ENCODE data around the gene ARHGEF2. TPM values are rescaled to one million over a fixed set of nuclear protein-coding genes. Genes with fewer than 3 reads are reported as not detected.
A peak's percentile ranks its signal among the peaks of the same experiment; 100 is the strongest.

Gene ARHGEF2
- total and polyA plus RNA-seq, 7 donors = 25.8 to 83.9 (median 42.8) TPM

DNA sequence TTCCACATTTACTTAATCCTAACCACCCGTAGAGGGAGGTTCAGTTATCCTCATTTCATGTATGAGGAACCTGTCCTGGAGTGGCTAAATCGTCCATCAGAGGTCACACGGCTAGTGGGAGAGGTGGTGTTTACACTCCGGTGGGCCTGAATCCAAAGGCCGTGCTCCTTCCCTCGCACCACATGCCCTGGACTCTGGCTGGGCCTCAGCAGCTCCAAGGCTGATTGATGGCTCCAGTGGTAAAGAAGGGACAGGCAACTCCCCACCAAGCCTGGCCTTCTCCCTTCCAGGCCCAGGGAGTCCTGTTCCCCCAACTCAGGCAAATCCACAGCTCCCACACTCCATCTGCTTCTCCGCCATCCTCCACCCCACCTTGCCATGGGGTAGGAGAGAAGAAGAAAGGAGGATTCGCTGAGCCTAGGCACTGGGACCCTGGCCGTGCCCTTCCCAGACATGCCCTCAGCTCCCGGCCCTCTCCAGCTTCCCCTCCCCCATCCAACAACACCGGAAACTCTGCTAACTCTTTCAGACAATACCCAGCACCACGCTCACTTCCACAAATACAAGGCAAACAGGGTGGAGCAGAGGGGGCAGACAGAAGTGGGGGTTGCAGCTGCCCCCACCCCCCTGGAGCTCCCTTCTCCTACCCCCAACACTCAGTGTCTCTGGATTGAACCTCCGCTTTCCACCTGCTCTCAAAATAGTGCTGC is 10.9 kb downstream of the ARHGEF2 start:
- TF ChIP-seq, protein P1, sequence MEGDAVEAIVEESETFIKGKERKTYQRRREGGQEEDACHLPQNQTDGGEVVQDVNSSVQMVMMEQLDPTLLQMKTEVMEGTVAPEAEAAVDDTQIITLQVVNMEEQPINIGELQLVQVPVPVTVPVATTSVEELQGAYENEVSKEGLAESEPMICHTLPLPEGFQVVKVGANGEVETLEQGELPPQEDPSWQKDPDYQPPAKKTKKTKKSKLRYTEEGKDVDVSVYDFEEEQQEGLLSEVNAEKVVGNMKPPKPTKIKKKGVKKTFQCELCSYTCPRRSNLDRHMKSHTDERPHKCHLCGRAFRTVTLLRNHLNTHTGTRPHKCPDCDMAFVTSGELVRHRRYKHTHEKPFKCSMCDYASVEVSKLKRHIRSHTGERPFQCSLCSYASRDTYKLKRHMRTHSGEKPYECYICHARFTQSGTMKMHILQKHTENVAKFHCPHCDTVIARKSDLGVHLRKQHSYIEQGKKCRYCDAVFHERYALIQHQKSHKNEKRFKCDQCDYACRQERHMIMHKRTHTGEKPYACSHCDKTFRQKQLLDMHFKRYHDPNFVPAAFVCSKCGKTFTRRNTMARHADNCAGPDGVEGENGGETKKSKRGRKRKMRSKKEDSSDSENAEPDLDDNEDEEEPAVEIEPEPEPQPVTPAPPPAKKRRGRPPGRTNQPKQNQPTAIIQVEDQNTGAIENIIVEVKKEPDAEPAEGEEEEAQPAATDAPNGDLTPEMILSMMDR (IDR thresholded peaks at IDR 0.05) = no peak
- TF ChIP-seq EP300 (IDR thresholded peaks at IDR 0.05) = no peak
- TF ChIP-seq POLR2AphosphoS5 (IDR thresholded peaks at IDR 0.05) = no peak
- TF ChIP-seq POLR2A (IDR thresholded peaks at IDR 0.05) = no peak
- DNase-seq = no peak
- no peaks in the 10 kb centered on the region for H3K27me3 ChIP-seq
- WGBS, 2 donors = 47 to 69% methylated on average over 13 of the region's 13 CpGs
- H3K36me3 ChIP-seq = peaks cover 27 to 53% (median 40%) of the 10 kb centered on the region in 4 donors
- peak overlapping the region; percentile 63 to 72 (median 64) for H3K27ac ChIP-seq
- intact Hi-C loops (cut with DNase I) = no loop called here
- H3K4me3 ChIP-seq = no peak overlapping the region
- no peaks in the 10 kb centered on the region for H3K9me3 ChIP-seq
- peaks cover 0 to 66% (median 57%) of the 10 kb centered on the region in 4 donors for H3K4me1 ChIP-seq

- WGBS, 2 donors = 35 to 52% methylated on average over 7 of the region's 7 CpGs
- intact Hi-C loops (cut with DNase I) = no loop called here
- peaks cover 0 to 66% (median 51%) of the 10 kb centered on the region in 4 donors for H3K4me1 ChIP-seq
Observed at GRCh38 chr1:155966750-155967149, 11.6 kb downstream of the ARHGEF2 start.

GRCh38 chr1:155966135-155966534 is 12.2 kb downstream of the ARHGEF2 start:
- H3K9me3 ChIP-seq = no peaks in the 10 kb centered on the region
- no peak for DNase-seq
- 80 to 87% methylated on average over 9 of the region's 9 CpGs for WGBS, 2 donors
- no peak for TF ChIP-seq POLR2AphosphoS5 (IDR thresholded peaks at IDR 0.05)
- no peak for TF ChIP-seq EP300 (IDR thresholded peaks at IDR 0.05)
- TF ChIP-seq, protein P1 (IDR thresholded peaks at IDR 0.05) = no peak
- TF ChIP-seq POLR2A (IDR thresholded peaks at IDR 0.05) = no peak
- intact Hi-C loops (cut with DNase I) = no loop called here
- peak overlapping the region; percentile 63 to 72 (median 64) for H3K27ac ChIP-seq
- peaks cover 0 to 64% (median 47%) of the 10 kb centered on the region in 4 donors for H3K4me1 ChIP-seq
- H3K4me3 ChIP-seq = no peak overlapping the region
- H3K36me3 ChIP-seq = peaks cover 36 to 66% (median 52%) of the 10 kb centered on the region in 4 donors
- H3K27me3 ChIP-seq = no peaks in the 10 kb centered on the region

More at GRCh38 chr1:155966750-155967149, 11.6 kb downstream of the ARHGEF2 start:
- Histone ChIP-seq H3K9me3 (no peaks in the 10 kb centered on the region), H3K36me3 (peaks cover 33 to 60% (median 47%) of the 10 kb centered on the region in 4 donors), H3K4me3 (no peak overlapping the region), H3K27ac (peak overlapping the region; percentile 63 to 72 (median 64)), H3K27me3 (no peaks in the 10 kb centered on the region)
- no peak for DNase-seq
- TF ChIP-seq POLR2AphosphoS5 (IDR thresholded peaks at IDR 0.05) (no peak), POLR2A (IDR thresholded peaks at IDR 0.05) (no peak), EP300 (IDR thresholded peaks at IDR 0.05) (no peak)
- TF ChIP-seq, protein P1 (IDR thresholded peaks at IDR 0.05) = no peak

DNA sequence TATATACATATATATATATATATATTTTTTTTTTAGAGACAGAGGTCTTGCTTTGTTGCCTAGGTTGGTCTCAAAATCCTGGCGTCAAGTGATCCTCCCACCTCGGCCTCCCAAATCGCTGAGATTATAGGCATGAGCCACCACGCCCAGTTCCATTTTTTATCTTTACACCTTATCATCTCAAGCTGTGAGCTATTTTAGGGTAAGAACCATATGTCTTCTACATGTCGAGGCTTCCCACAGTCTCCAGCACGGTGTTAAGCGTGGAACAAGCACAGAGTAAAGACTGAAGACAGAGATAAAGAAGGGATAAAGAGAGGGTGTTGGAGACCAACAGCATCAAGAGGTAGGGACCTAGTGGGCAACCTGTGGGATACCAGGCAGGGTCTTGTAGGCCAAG is 14.2 kb downstream of the ARHGEF2 start:
- Histone ChIP-seq H3K27ac (no peak overlapping the region), H3K27me3 (no peaks in the 10 kb centered on the region), H3K36me3 (peaks cover 36 to 85% (median 68%) of the 10 kb centered on the region in 4 donors), H3K9me3 (no peaks in the 10 kb centered on the region), H3K4me1 (peaks cover 0 to 45% (median 30%) of the 10 kb centered on the region in 4 donors), H3K4me3 (no peak overlapping the region)
- WGBS, 2 donors = 86 to 91% methylated on average over 7 of the region's 7 CpGs
- DNase-seq = no peak
- no peak for TF ChIP-seq POLR2A (IDR thresholded peaks at IDR 0.05)
- intact Hi-C loops (cut with DNase I) = no loop called here

- no peaks in the 10 kb centered on the region for H3K27me3 ChIP-seq
- no peak overlapping the region for H3K4me3 ChIP-seq
- peak overlapping the region in 3 of 4 donors; percentile 3 to 84 (median 13) for H3K27ac ChIP-seq
- DNase-seq = no peak
- H3K9me3 ChIP-seq = no peaks in the 10 kb centered on the region
- peaks cover 37 to 94% (median 82%) of the 10 kb centered on the region in 4 donors for H3K36me3 ChIP-seq
- 79 to 89% methylated on average over 18 of the region's 18 CpGs for WGBS, 2 donors
- peaks cover 0 to 30% (median 16%) of the 10 kb centered on the region in 4 donors for H3K4me1 ChIP-seq
- intact Hi-C loops (cut with DNase I) = no loop called here
- TF ChIP-seq, protein P1 (IDR thresholded peaks at IDR 0.05) = no peak
- TF ChIP-seq POLR2AphosphoS5 (IDR thresholded peaks at IDR 0.05) (no peak), EP300 (IDR thresholded peaks at IDR 0.05) (no peak), POLR2A (IDR thresholded peaks at IDR 0.05) (no peak)
Observed at GRCh38 chr1:155962599-155963211, 15.6 kb downstream of the ARHGEF2 start.
